ENCODE data around the gene CEP295NL. TPM values are rescaled to one million over a fixed set of nuclear protein-coding genes. Genes with fewer than 3 reads are reported as not detected.
A peak's percentile ranks its signal among the peaks of the same experiment; 100 is the strongest.

The CEP295NL gene
- total and polyA plus RNA-seq, 2 of the 13 experiments (the other 11 are each of a cell fraction or from before 2014, with no cell fraction given), result not detected

DNA sequence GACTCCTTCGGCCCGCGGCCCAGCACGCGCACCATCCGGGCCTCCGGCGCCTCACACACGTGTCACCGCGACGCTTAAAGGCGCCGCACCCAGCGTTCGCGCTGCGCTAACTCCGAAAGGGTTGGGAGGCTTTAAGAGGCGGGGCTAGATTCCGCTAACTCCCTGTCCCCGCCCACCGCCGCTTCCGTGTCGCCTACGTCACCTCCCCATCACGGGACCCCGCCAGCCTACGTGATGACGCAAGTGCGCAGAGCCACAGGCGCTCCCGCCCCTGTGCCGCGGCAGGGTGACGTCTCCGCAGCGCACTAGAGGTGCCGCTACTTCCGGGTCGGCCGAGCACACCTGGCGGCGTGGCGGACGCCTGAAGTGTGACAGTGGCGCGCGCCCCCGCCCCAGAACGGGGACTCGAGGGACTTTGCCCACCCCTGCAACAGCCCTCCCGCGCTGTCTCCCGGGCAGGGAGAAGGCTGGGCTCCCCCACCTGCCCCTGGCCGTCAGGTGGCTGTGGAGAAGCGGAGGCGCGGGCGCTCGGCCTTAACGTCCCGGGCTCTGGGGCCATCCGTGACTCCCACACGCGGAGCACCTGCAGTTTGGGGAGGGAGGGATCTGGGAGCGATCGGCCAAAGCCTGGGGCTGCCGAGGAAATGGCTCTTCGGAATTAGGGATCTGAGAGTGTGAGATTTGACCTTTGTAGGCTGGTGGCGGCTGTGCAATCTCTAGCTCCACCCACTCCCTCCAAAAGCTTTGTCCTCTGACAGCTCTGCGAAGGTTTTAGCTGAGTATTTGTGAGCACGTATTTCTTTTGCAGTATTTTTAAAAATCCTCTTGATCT, 62.0 kb downstream of the CEP295NL start, which contains the start of gene USP36 (continued):
- 0 out of 2 replicates have a peak, but pooled peaks have one; percentile 90 for TF ChIP-seq REL (CRISPR knock-in tag; conservative IDR thresholded peaks at IDR 0.05)
- TF ChIP-seq PAX8 (CRISPR knock-in tag; IDR thresholded peaks at IDR 0.05; ENCODE audit: borderline replicate concordance), result 0 out of 2 replicates have a peak, but pooled peaks have one; percentile 86
- TF ChIP-seq ZNF713 (CRISPR knock-in tag; IDR thresholded peaks at IDR 0.05), result peak; percentile 94; the same call in 1 of the 2 replicates
- TF ChIP-seq, protein P1, sequence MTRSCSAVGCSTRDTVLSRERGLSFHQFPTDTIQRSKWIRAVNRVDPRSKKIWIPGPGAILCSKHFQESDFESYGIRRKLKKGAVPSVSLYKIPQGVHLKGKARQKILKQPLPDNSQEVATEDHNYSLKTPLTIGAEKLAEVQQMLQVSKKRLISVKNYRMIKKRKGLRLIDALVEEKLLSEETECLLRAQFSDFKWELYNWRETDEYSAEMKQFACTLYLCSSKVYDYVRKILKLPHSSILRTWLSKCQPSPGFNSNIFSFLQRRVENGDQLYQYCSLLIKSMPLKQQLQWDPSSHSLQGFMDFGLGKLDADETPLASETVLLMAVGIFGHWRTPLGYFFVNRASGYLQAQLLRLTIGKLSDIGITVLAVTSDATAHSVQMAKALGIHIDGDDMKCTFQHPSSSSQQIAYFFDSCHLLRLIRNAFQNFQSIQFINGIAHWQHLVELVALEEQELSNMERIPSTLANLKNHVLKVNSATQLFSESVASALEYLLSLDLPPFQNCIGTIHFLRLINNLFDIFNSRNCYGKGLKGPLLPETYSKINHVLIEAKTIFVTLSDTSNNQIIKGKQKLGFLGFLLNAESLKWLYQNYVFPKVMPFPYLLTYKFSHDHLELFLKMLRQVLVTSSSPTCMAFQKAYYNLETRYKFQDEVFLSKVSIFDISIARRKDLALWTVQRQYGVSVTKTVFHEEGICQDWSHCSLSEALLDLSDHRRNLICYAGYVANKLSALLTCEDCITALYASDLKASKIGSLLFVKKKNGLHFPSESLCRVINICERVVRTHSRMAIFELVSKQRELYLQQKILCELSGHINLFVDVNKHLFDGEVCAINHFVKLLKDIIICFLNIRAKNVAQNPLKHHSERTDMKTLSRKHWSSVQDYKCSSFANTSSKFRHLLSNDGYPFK (CRISPR knock-in tag; IDR thresholded peaks at IDR 0.05; ENCODE audit: borderline replicate concordance), result peak; percentile 97; the same call in 1 of the 2 replicates
- TF ChIP-seq, protein P2, sequence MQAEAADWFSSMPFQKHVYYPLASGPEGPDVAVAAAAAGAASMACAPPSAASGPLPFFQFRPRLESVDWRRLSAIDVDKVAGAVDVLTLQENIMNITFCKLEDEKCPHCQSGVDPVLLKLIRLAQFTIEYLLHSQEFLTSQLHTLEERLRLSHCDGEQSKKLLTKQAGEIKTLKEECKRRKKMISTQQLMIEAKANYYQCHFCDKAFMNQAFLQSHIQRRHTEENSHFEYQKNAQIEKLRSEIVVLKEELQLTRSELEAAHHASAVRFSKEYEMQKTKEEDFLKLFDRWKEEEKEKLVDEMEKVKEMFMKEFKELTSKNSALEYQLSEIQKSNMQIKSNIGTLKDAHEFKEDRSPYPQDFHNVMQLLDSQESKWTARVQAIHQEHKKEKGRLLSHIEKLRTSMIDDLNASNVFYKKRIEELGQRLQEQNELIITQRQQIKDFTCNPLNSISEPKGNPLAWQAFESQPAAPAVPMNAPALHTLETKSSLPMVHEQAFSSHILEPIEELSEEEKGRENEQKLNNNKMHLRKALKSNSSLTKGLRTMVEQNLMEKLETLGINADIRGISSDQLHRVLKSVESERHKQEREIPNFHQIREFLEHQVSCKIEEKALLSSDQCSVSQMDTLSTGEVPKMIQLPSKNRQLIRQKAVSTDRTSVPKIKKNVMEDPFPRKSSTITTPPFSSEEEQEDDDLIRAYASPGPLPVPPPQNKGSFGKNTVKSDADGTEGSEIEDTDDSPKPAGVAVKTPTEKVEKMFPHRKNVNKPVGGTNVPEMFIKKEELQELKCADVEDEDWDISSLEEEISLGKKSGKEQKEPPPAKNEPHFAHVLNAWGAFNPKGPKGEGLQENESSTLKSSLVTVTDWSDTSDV (CRISPR knock-in tag; IDR thresholded peaks at IDR 0.05), result no peak
- TF ChIP-seq KLF12 (CRISPR knock-in tag; IDR thresholded peaks at IDR 0.05; ENCODE audit: borderline replicate concordance), result peak; percentile 88; the same call in 1 of the 2 replicates
- TF ChIP-seq, protein P3, sequence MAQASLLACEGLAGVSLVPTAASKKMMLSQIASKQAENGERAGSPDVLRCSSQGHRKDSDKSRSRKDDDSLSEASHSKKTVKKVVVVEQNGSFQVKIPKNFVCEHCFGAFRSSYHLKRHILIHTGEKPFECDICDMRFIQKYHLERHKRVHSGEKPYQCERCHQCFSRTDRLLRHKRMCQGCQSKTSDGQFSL (CRISPR knock-in tag; IDR thresholded peaks at IDR 0.05), result peak; percentile 74
- TF ChIP-seq, protein P4, sequence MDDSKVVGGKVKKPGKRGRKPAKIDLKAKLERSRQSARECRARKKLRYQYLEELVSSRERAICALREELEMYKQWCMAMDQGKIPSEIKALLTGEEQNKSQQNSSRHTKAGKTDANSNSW (CRISPR knock-in tag; IDR thresholded peaks at IDR 0.05; ENCODE audit: borderline replicate concordance), result 0 out of 2 replicates have a peak, but pooled peaks have one; percentile 7
- peak; percentile 73; the same call in 1 of the 2 replicates for TF ChIP-seq AHDC1 (CRISPR knock-in tag; IDR thresholded peaks at IDR 0.05; ENCODE audit: borderline replicate concordance)
- TF ChIP-seq ZKSCAN5 (CRISPR knock-in tag; IDR thresholded peaks at IDR 0.05), result peak; percentile 28; the same call in 1 of the 2 replicates
- TF ChIP-seq ZNF784 (CRISPR knock-in tag; IDR thresholded peaks at IDR 0.05; ENCODE audit: borderline replicate concordance), result peak; percentile 99

Data from HepG2 (cell line).